Measurements from ENCODE around the gene KMO.

The KMO gene

GRCh38 chr1:241521718-241522117, 10.5 kb upstream of the KMO start:
- no peak overlapping the region for H3K4me3 ChIP-seq (ENCODE audit: low read depth, low read length)
- no peak for DNase-seq (ENCODE audit: low read depth)
- TF ChIP-seq, protein P1, sequence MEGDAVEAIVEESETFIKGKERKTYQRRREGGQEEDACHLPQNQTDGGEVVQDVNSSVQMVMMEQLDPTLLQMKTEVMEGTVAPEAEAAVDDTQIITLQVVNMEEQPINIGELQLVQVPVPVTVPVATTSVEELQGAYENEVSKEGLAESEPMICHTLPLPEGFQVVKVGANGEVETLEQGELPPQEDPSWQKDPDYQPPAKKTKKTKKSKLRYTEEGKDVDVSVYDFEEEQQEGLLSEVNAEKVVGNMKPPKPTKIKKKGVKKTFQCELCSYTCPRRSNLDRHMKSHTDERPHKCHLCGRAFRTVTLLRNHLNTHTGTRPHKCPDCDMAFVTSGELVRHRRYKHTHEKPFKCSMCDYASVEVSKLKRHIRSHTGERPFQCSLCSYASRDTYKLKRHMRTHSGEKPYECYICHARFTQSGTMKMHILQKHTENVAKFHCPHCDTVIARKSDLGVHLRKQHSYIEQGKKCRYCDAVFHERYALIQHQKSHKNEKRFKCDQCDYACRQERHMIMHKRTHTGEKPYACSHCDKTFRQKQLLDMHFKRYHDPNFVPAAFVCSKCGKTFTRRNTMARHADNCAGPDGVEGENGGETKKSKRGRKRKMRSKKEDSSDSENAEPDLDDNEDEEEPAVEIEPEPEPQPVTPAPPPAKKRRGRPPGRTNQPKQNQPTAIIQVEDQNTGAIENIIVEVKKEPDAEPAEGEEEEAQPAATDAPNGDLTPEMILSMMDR (IDR thresholded peaks at IDR 0.05; ENCODE audit: control insufficient read depth, extremely low read depth, insufficient read depth), result no peak

GRCh38 chr1:241525026-241525425, 7.2 kb upstream of the KMO start:
- TF ChIP-seq, protein P1 (IDR thresholded peaks at IDR 0.05; ENCODE audit: control insufficient read depth, extremely low read depth, insufficient read depth), result no peak
- no peak for DNase-seq (ENCODE audit: low read depth)
- H3K4me3 ChIP-seq (ENCODE audit: low read depth, low read length), result no peak overlapping the region

DNA sequence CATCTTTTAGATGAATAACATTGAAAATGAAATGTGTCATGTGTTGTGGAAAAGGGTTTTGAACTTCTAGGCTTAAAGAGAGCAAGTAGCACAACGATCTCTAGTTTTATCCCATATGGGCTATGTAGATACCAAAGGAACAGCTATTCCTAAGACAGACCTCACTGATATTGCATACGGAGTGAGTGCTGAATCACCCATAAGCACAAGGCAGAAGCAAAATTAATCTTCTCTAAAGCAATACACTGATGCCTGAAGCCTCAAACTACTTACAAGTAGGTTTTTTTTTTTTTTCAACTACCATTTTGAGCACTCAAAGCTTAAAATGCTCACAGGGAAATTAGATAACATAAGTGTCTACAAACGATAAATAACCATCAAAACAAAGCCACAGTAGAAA, 5.0 kb upstream of the KMO start:
- TF ChIP-seq, protein P1 (IDR thresholded peaks at IDR 0.05; ENCODE audit: control insufficient read depth, extremely low read depth, insufficient read depth), result no peak
- DNase-seq (ENCODE audit: low read depth), result no peak
- H3K4me3 ChIP-seq (ENCODE audit: low read depth, low read length), result no peak overlapping the region

DNA sequence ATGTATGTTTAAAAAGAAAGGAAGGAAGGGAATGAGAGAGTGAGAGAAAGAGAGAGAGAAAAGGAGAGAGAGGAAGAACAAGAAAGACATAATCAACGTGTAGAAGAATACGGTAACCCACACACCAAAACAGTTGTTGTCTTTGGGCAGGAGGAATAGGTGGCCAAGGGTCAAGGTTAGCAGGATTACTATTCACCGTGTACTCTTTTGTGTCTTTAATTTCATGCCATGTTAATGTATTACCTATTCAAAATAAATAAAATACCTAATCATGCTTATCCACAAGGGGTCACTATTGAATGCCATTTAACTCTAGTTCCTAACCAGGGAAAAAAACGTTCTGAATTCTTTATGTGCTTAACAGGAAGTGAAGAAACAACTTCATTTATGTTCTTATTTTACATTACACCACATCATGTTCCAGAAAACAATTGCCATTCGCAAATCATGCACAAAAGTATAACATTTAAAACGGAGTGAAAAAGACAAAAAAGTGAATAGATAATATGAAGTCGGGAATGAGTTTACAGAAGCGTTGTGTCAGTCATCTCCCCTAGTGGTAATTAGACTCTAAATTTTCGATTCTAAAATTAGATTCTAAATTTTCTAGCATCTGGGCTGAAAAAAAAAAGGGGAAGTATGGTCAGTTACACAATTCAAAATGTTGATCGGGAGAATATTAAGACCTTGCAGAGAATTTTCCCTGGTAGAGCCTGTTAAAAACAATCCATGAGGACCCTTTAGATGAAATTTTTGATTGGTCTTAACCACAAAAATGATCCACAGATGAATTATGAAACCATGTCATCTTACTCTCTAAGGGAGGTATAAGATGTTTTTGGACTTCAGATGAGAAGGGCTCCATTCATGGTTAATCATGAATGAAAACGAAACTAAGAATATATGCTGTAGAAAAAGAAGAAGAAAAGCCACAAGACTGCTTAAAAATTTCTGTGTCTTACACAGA, 700 bp upstream of the KMO start:
- H3K4me3 ChIP-seq (ENCODE audit: low read depth, low read length), result peak overlapping the region; percentile 53
- DNase-seq (ENCODE audit: low read depth), result peak; percentile 46
- TF ChIP-seq, protein P1 (IDR thresholded peaks at IDR 0.05; ENCODE audit: control insufficient read depth, extremely low read depth, insufficient read depth), result peak; percentile 55

- no peak overlapping the region for H3K4me3 ChIP-seq (ENCODE audit: low read depth, low read length)
- TF ChIP-seq, protein P1 (IDR thresholded peaks at IDR 0.05; ENCODE audit: control insufficient read depth, extremely low read depth, insufficient read depth), result no peak
- no peak for DNase-seq (ENCODE audit: low read depth)
Observed at GRCh38 chr1:241532864-241533263, 686 bp downstream of the KMO start.

- no peak overlapping the region for H3K4me3 ChIP-seq (ENCODE audit: low read depth, low read length)
- no peak for DNase-seq (ENCODE audit: low read depth)
- TF ChIP-seq, protein P1 (IDR thresholded peaks at IDR 0.05; ENCODE audit: control insufficient read depth, extremely low read depth, insufficient read depth), result no peak
Observed at GRCh38 chr1:241533326-241534115, 1.3 kb downstream of the KMO start.

Data from LNCaP clone FGC (cell line).